ENCODE data around the gene ADM. TPM values are rescaled to one million over a fixed set of nuclear protein-coding genes. Genes with fewer than 3 reads are reported as not detected.

ADM gene
- total RNA-seq, 3 donors from 2014 or later, result 49.5 to 124 (median 72.9) TPM

DNA sequence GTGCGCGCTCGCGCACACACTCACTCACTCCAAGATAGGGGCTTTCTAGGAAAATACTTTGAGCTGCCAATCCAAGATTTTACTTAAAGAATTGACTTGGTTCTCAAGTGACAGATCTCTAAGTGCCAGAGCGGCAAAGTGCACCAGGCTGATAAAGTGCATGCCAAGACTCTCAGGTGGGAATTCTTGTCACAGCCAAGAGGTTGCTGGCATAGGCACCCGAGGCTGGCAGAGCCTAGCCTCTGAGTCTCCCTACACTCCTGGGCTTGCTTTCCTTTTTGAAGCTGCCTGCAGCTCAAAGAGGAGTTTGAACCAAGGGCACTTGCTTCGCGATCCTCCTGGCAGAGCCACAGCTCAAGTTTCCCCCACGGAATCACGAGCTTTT, 2.5 kb upstream of the ADM start:
- Histone ChIP-seq H3K9me3 (no peaks in the 10 kb centered on the region), H3K4me1 (ENCODE audit: low read depth) (peaks cover 10% of the 10 kb centered on the region), H3K4me3 (peak overlapping the region; percentile 37), H3K36me3 (ENCODE audit: low read depth) (no peaks in the 10 kb centered on the region)
- ATAC-seq (peak; percentile 3), DNase-seq (no peak)
- intact Hi-C loops (cut with DNase I, micrococcal nuclease), result loop anchor here in 1 of 2 donors (10.0 kb wide), 1 partner anchor 98 kb away; no protein-coding TSS in a partner anchor
- TF ChIP-seq, protein P1, sequence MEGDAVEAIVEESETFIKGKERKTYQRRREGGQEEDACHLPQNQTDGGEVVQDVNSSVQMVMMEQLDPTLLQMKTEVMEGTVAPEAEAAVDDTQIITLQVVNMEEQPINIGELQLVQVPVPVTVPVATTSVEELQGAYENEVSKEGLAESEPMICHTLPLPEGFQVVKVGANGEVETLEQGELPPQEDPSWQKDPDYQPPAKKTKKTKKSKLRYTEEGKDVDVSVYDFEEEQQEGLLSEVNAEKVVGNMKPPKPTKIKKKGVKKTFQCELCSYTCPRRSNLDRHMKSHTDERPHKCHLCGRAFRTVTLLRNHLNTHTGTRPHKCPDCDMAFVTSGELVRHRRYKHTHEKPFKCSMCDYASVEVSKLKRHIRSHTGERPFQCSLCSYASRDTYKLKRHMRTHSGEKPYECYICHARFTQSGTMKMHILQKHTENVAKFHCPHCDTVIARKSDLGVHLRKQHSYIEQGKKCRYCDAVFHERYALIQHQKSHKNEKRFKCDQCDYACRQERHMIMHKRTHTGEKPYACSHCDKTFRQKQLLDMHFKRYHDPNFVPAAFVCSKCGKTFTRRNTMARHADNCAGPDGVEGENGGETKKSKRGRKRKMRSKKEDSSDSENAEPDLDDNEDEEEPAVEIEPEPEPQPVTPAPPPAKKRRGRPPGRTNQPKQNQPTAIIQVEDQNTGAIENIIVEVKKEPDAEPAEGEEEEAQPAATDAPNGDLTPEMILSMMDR (IDR thresholded peaks at IDR 0.05), result no peak

GRCh38 chr11:10302744-10303557, 1.9 kb upstream of the ADM start:
- peaks cover 10% of the 10 kb centered on the region for H3K4me1 ChIP-seq (ENCODE audit: low read depth)
- DNase-seq (peak; percentile 96), ATAC-seq (peak; percentile 54)
- no peaks in the 10 kb centered on the region for H3K36me3 ChIP-seq (ENCODE audit: low read depth)
- H3K4me3 ChIP-seq, result peak overlapping the region; percentile 37
- intact Hi-C loops (cut with DNase I, micrococcal nuclease), result loop anchor here in 1 of 2 donors (10.0 kb wide), 1 partner anchor 98 kb away; no protein-coding TSS in a partner anchor
- TF ChIP-seq, protein P1 (IDR thresholded peaks at IDR 0.05), result no peak
- no peaks in the 10 kb centered on the region for H3K9me3 ChIP-seq

GRCh38 chr11:10303558-10304363, 1.1 kb upstream of the ADM start:
- TF ChIP-seq, protein P1 (IDR thresholded peaks at IDR 0.05), result no peak
- DNase-seq (peak; percentile 69 to 76 (median 75)), ATAC-seq (peak; percentile 18)
- Histone ChIP-seq H3K4me3 (peak overlapping the region; percentile 37), H3K36me3 (ENCODE audit: low read depth) (no peaks in the 10 kb centered on the region), H3K4me1 (ENCODE audit: low read depth) (peaks cover 17% of the 10 kb centered on the region), H3K9me3 (no peaks in the 10 kb centered on the region)
- intact Hi-C loops (cut with DNase I, micrococcal nuclease), result loop anchor here in 1 of 2 donors (10.0 kb wide), 1 partner anchor 99 kb away; no protein-coding TSS in a partner anchor

DNA sequence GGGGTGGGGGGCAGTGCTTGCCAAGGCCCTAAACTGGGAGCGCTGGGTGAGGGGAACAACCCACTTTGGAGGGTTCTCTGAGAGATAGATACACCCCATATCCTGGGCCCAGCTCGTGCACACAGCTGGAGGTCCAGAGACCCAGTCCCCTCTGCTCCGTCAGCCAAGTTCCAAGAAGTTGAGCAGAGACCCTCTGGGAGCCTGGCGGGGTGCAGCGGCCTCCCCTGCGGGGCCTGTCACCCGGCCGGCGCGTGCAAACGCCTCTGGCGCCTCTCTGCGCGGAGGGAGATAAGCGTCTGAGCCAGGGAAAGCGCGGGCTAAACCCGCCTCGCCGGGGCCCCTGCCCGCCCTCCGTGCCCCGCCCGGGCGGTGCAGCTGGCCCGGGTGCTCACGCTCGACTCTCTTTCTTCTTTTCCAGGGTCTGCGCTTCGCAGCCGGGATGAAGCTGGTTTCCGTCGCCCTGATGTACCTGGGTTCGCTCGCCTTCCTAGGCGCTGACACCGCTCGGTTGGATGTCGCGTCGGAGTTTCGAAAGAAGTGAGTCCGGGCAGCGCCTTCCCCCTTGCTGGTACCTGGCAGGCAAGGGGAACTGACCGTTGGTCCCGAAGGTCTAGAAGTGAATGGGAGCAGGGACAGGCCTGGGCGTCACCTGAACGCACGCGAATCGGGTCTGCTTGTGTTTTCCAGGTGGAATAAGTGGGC, 540 bp downstream of the ADM start:
- TF ChIP-seq, protein P1 (IDR thresholded peaks at IDR 0.05), result no peak
- no peaks in the 10 kb centered on the region for H3K36me3 ChIP-seq (ENCODE audit: low read depth)
- peaks cover 27% of the 10 kb centered on the region for H3K4me1 ChIP-seq (ENCODE audit: low read depth)
- ATAC-seq, result peak; percentile 8
- peak overlapping the region; percentile 37 for H3K4me3 ChIP-seq
- intact Hi-C loops (cut with DNase I, micrococcal nuclease), result loop anchor here (5.0 to 10.0 kb wide), 2 partner anchors 98 to 101 kb away; no protein-coding TSS in a partner anchor
- no peaks in the 10 kb centered on the region for H3K9me3 ChIP-seq
- DNase-seq, result peak; percentile 51 to 72 (median 68)
